ENCODE measurements around the gene TAL1. TPM values are rescaled to one million over a fixed set of nuclear protein-coding genes. Genes with fewer than 3 reads are reported as not detected.

The TAL1 gene
- 5.8 TPM for total RNA-seq

DNA sequence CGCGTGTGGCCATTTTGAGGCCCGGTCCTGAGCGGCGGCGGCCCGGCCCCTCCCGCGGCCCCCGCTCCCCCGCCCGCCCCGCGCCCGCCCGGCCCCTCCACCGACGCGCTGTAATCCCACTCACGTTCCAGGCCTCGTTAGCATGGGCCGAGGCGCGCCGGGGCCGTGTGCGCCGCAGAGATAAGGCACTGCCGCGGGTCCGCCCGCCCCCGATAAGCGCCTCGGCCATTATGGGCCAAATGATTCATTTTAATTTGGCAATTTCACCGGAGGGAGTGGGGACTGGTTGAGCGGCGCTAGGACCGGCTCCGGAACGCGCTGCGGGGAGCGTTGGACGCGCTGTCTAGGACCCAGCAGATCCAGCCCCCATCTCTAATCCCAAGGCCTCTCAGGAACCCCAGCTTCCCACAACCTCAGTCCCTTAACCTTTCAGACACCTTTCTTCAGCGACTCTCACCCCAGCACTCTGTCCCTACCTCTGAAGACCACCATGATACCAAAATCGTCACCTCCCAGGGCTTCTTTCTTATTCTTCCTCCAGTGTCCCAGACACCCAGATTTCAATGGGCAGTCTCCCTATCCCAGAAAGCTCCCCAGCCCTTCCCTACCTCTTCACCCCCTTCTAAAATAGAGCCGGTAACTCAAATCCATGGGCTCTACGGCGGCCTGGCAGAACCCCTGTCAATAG is at the start of gene TAL1:
Gene TAL1 (minus strand): TSS at position 39 of the 688 bp plus-strand sequence. CDS start 6,337 bp downstream, outside the sequence.

GRCh38 chr1:47189844-47190508 is 42.0 kb downstream of the TAL1 start, which contains the start of gene PDZK1IP1:
TSS of gene PDZK1IP1 (minus strand) at chr1:47190036. CDS start at chr1:47189932, 104 bp downstream.

Other genes starting within 250 kb of the TAL1 start
- 26.1 TPM for gene CYP4X1, start 208.6 kb downstream of the TAL1 start, total RNA-seq
- gene CYP4Z1, start 165.0 kb downstream of the TAL1 start, total RNA-seq: 0.92 TPM
- gene CYP4A22, start 94.8 kb downstream of the TAL1 start, total RNA-seq: not detected
- gene PDZK1IP1, start 42.2 kb downstream of the TAL1 start, total RNA-seq: not detected
- gene STIL, start 81.9 kb upstream of the TAL1 start, total RNA-seq: 8.1 TPM
- gene CMPK1, start 101.6 kb upstream of the TAL1 start, total RNA-seq: 136 TPM
- 0.23 TPM for gene FOXE3, start 184.1 kb upstream of the TAL1 start, total RNA-seq
- gene FOXD2, start 205.8 kb upstream of the TAL1 start, total RNA-seq: 0.46 TPM